SKM-1 (cell line): ENCODE data around the gene C5orf24.
"Not testable (repeated sequence)": the region's sequence is repeated elsewhere in the genome, so short reads cannot be mapped to it uniquely, and the experiment has no call there.

Source experiments
- DNase-seq: peaks from one replicate; lab custom pipeline; 2025; ENCODE audit not compliant: unreplicated experiment; lab: John Stamatoyannopoulos, UW

Gene C5orf24

DNA sequence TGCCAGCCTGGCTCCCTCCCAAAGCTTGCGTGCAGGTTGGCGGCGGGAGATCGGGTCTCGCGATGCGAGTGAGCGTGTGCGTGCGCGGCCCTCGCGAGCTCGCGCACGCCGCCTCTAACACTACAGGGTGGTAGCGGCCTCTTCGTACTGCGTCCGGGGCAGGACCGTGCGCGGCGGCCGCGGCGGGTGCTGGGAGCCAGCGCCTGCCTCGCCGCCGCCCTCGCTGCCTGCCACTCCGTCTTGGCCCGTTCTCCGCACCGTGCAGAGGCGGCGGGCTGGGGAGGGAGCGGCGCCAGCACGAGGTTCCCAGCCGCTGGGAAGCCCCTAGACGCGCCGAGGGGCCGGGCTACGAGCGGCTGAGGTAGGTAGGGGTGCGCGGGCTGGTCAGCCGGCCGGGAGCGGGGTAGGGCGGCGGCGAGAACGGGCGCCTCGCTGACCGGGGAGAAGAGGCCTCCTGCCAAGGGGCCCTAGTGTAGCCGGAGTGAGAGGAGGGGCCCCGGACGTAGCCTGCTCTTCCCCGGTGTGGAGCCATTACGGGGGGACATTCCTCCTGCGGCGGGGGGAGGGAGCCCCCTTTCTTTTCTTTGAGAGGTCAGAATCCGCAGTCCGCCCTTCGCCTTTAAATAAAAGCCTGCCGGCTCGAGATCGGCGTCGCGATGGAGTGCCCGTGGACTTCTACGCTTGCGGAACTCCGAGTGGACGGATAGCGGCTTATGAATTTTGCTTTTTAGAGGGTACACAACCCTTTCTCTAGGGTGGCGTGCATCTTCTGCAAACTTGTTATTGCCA lies at the start of gene C5orf24:
C5orf24 (plus strand) TSS at position 117 of the 789 bp plus-strand sequence. CDS start 8,933 bp downstream, outside the sequence.
- DNase-seq: peak; percentile 77

DNA sequence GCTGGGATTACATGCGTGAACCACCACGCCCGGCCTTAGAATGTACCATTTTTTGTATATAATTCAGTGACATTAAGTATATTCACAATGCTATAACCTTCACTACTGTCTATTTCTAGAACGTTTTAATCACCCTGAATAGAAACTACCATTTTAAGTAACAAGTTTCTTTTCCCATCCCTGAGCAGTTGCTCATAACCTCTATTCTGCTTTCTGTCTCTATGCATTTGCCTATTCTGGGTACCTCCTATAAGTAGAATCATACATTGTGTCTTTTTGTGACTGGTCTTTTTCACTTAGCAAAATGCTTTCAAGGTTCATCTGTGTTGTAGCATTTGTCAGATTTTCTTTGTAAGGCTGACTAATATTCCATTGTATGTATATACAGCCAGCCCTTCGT lies 47.3 kb upstream of the C5orf24 start:
- DNase-seq: no peak

DNA sequence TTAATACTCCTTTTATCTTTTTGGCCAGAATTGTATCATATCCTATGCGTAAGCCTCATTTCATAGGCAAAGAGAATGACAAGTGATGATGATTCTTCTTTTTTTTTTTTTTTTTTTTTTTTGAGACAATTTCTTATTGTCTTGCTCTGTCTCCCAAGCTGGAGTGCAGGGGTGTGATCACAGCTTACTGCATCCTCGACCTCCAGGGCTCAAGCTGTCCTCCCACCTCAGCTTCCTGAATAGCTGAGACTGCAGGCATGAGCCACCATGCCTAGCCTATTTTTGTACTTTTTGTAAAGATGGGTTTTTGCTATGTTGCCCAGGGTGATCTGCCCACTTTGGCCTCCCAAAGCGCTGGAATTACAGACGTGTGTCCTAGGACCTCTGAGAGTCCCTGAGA lies 41.9 kb upstream of the C5orf24 start:
- DNase-seq: no peak

DNA sequence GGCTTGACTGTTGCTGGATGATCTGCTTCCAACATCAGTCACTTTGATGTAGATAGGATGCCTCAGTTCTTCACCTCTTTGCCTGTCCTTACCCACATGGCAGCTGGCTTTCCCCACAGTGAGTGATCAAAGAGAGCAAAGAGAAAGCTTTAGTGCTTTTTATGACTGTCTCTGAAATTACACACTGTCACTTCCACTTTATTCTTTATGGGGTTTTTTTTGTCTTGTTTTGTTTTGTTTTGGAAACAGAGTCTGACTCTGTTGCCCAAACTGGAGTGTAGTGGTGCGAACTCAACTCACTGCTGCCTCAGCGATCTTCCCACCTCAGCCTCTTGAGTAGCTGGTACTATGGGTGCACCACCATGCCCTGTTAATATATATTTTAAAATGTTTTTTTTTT lies 32.4 kb upstream of the C5orf24 start:
- no peak for DNase-seq

DNA sequence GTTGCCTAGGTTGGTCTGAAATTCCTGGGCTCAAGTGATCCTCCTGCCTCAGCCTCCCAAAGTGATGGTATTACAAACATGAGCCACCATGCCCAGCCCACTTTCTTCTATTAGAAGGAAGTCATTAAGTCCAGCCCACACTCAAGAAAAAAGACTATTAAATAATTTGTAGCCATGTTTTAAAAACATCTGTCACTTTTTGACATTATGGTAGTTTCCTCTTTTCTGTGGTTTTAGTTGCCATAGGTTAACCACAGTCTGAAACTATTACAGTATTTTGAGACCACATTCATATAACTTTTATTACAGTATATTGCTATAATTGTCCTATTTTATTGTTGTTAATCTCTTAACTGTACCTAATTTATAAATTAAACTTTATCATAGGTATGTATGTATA lies 31.9 kb upstream of the C5orf24 start:
- DNase-seq: peak; percentile 8

DNA sequence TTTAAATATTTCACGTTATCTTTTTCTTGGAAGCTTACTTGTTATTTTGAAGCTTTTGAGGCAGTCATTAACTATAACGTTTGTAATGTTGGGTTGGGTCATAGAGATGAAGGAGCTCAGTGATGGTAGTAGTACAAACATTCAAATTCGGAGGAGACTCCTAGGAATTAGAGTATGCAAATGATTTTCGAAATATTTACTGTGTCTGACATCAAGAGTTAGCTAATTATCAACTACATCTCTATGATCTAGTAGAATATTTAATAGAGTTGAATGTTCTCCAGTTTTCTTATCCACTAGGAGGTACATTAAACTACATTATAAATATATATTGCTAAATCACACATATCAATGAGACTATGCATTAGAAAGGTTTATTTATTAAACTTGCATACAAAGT lies 28.8 kb upstream of the C5orf24 start:
- DNase-seq: no peak

DNA sequence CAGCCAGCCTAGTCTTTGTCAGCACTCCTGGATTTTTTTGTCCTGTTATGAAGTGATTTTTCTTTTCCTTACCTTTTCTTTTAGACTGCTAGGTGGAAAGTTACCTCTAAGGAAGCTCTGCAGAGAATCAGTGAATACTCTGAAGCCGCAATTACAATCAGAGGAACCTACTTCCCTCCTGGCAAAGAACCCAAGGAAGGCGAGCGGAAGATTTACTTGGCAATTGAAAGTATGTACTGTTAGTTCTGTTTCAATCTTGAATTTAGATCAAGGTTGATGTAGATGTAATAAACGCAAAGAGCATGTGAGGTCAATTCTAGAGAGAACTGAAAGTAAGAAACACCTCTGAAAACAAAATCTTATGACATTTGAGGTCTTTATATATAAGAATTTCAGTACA lies 27.0 kb upstream of the C5orf24 start:
- no peak for DNase-seq

DNA sequence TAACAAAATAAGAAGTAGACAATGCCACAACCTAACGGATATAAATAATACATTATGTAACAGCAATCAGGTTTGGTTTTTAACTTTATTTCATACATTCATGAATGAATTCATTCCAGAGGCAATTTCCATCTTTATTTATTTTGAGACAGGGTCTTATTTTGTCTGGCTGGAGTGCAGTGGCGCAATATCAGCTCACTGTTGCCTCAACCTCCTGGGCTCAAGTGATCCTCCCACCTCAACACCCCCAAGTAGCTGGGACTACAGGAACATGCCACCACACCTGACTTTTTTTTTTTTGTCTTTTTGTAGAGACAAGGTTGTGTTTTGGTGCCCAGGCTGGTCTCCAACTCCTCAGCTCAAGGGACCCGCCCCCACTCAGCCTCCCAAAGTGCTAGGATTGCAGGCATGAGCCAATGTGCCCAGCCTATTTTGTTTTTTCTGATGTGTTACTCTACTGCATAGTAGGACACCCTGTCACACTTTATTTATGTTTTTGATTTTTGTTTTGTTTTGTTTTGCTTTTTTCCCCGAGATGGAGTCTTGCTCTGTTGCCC lies 26.3 kb upstream of the C5orf24 start:
- DNase-seq: no peak

DNA sequence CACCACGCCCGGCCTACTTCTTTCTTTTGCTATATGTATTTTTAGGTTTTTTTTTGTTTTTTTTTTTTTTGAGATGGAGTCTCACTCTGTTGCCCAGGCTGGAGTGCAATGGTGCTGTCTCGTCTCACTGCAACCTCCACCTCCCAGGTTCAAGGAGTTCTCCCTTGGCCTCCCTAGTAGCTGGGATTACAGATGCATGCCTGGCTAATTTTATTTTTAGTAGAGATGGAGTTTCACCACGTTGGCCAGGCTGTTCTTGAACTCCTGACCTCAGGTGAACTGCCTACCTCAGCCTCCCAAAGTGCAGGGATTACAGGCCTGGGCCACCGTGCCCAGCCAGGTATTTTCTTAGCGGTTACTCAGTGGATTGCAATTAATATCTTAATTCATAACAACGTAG lies 23.9 kb upstream of the C5orf24 start:
- no peak for DNase-seq

DNA sequence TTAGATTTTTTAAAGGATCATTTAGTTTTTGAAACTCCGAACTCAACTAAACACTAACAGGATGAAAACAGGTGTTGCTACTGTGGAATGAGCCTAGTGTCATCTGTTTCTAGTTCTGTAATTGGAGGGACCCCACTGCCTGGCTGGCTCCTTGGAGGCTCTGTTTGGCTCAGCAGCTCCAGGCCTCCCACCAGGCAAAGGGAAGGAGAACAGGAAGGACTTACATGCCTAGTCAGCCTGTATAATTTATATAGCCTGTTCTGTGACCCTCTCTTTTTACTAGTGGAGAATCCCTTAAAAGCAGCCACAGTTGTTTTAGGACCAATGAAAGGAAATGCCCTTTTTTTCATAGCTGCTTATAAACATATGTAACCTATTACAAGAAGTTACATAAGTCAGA lies 21.1 kb upstream of the C5orf24 start:
- DNase-seq: no peak

DNA sequence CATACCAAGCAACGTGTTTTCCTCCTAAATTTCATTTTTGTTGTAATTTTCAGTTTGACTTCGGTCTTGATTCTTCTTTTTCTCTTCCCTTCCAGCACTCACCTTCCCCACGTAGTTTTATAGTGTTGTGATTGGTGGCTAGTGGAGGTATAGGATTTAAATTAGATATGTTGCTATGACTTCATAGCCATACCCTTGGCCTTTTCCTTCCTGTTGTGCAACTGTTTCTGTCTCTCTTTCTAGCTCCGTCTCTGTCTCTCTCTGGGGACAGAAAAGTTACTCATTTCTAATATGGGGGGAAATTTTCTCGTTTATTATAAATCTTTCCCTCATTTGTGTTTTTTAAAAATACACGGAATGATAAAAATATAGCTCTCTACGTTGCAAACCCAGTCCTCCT lies 20.6 kb upstream of the C5orf24 start:
- DNase-seq: no peak

DNA sequence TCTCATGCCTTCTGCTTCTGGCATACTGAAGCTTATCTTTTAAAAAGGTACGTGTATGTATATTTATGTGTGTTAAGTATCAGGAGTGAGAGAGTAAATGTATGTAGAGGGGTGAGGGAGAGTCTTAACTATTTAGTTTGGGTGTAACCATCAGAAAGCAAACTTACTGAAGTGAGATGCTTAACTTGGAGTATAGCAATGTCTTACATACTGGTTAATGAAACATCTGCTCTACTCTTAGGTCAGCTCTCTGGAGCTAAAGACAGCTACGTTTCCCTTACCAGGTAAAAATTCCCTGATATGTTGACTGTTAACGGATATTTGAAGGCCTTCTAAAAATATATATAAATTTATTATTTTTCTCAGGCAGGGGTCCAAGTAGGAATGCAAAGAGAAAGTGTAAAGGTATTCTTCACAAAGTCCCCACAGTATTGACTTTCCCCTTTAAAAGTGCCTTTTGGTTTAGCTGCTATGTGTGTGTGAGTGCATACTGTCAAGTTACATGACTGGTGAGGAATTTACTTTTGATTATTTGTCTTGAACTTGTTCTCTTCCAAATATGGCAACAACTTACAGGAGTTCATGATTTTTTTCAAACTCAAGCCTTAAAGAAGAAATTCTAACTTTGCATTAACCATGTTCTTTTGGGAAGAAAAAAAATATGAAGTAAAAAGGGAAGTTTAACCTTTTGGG lies 12.3 kb upstream of the C5orf24 start:
- DNase-seq: no peak

DNA sequence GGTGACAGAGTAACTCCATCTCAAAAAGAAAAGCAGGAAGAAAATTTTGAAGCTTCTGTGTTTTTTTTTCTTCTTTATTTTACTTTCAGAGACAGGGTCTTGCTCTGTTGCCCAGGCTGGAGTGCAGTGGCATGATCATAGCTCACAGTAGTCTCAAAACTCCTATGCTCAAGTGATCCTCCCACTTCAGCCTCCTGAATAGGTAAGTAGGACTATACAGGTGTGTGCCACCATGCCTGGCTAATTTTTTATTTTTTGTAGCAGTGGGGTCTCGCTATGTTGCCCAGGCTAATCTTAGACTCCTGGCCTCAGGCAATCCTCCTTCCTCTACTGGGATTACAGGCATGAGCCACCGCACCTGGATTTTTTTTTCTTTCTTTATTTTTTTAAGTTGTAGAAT lies 10.1 kb upstream of the C5orf24 start:
- DNase-seq: no peak

DNA sequence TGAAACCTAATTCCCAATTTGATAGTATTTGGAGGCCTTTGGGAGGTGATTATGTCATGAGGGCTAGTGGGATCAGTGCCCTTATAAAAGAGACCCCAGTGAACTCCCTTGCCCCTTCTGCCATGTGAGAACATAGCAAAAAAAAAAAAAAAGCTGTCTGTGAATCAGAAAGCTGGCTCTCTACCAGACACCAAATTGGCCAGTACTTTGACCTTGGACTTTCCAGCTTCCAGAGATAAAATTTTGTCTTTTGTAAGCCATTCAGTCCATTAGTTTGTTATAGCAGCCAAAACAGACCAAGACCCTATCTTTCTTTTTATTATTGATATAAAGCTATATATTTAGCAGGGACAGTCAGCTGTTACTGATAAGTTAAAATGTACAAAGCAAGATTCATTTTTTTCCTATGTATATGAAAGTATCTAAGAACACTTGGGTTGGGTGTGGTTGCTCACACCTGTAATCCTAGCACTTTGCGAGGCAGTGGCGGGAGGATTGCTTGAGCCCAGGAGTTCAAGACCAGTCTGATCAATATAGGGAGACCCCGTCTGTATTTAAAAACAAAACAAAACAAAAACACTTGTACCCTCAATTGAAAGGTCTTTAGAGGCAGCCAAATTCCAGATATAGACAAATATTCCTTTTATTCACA lies 8.1 kb upstream of the C5orf24 start:
- no peak for DNase-seq

DNA sequence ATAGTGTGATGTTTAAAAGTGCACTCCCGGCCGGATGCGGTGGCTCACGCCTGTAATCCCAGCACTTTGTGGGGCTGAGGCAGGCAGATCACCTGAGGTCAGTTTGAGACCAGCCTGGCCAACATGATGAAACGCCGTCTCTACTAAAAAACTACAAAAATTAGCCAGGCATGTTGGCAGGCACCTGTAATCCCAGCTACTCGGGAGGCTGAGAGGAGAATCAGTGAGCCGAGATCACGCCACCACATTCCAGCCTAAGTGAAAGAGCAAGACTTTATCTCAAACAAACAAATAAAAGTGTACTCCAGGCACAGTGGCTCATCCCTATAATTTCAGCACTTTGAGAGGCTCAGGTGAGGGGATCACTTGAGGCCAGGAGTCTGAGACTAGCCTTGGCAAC lies 7.4 kb upstream of the C5orf24 start:
- DNase-seq: not testable (repeated sequence)

DNA sequence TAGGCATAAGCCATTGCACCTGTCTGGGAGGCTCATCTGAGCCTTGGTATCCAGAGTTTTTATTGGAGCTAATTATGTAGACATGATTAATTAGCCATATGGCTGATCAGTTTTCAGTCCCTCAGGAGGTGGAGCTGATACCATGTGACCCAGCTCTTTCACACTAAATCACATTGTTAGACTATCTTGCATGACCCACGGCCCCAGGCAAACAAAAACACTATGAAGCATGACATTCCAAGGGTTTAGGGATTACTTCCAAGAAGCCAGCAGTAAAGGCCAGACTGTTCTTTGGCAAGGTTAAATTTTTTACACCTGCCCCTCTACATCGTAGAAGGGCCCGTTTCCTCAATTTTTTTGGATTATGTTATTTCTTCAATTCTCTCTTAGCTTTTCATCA lies 5.0 kb upstream of the C5orf24 start:
- no peak for DNase-seq

DNA sequence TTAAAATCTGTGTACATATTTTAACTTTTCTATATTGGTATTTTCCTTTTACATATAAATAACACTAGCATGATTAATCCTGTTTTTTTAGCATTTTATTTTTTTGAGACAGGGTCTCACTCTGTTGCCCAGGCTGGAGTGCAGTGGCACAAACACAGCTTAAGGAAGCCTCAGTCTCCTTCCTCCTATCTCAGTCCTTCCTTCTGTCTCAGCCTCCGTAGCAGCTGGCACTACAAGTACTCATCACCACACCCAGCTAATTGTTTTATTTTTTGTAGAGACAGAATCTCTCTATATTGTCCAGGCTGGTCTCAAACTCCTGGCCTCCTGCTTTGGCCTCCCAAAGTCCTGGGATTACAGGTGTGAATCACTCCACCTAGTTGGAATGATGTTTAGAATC lies 1.5 kb upstream of the C5orf24 start:
- DNase-seq: no peak

DNA sequence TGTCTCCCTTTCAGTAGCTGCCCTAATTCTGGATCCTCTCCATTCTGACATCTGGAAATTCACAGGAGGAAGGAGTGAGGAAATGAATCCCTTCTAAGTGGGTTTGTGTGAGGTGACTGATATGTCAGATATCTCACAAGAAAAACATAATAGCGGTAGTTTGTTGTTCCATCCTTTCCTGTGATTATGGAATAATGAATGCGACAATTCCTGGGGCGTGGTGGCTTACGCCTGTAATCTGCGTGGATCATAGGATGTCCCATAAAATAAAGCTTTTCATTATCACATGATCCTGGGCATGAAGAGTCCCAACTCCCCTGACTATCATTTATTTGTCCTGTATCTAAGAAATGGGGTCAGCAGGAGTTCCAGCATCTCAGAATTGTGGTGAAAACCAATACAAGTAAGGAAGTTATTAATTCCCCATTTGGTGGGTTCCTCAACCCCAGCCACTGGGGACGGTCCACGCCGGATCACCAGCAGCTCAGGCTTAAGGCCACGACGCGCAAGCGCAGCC lies 375 bp upstream of the C5orf24 start:
- DNase-seq: no peak

DNA sequence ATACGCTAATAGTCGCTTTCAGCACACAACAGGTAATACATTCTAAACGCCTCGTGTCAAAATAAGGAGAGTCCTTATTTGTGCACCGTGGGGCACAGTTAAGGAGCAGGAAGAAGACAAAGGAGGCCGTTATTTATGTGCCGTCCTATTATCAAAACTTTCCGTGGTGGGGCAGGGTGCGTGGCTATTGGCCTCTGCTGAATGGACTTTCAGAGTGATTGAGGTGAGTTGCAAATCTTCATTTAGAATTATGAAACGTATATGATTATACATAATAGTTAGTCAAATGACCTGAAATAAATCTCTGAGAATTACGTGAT lies 833 bp downstream of the C5orf24 start:
- no peak for DNase-seq

DNA sequence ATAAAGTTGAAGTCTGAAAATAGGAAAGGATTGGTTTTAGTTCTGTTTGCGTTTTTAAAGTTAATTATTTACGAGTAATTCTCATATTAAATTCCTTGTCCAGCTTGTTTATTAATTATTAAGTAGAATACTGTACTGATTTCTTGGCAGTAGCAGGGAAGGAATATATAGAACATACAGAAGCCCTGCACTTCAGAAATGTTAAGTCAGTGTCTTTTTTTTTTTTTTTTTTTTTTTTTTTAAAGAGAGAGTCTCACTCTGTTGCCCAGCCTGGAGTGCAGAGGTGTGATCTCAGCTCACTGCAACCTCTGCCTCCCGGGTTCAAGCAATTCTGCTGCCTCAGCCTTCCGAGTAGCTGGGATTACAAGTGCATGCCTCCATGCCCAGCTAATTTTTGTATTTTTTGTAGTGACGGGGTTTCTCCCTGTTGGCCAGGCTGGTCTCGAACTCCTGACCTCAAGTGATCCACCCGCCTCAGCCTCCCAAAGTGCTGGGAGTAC lies 3.7 kb downstream of the C5orf24 start:
- not testable (repeated sequence) for DNase-seq

DNA sequence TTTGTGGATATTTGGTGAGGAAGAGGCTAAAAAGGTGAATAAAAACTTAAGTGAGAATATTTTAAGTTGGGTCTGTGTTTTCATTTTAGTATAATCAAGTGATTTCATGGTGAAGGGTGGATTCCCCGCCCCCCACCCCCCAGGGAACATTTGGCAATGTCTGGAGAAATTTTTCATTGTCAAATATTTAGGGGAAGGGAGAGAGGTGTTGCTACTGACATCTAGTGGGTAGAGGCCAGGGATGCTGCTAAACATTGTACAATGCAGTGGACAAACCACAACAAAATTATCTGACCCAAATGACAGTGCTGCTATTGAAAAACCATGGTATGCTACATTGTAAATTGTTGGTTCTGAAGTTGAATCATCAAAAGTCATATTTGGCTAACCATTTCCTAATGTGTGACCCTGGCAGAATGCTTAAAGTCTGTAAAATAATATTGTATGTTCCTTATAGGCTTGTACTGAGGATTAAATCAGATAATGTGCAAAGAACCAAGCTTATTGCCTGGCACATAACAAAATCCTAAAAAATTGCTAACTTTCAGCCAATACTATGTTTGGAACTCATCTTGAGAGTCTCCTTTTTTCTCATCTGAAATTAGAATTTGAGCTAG lies 5.6 kb downstream of the C5orf24 start:
- DNase-seq: no peak
